SK-N-SH treated with all-trans-retinoic acid at 6 μM for 48 hours (cell line): ENCODE results near the gene TAOK3.

ENCODE experiments used
- ARNTL ChIP-seq: fragments of 450-650 bp; formaldehyde crosslinking; IDR thresholded peaks from 2 replicates; pipeline ENCODE4 v1.5.0; 2020; ENCODE audit warnings: low read depth, mild to moderate bottlenecking, moderate library complexity, borderline replicate concordance
- CSRNP3 ChIP-seq: fragments of 250-450 bp; sonication (Bioruptor Pico); IDR thresholded peaks from 2 replicates; pipeline ENCODE4 v1.5.1; 2021; ENCODE audit warnings: mild to moderate bottlenecking, moderate library complexity
- ISL1 ChIP-seq: fragments of 250-450 bp; sonication (Bioruptor Pico); IDR thresholded peaks from 2 replicates; pipeline ENCODE4 v2.1.2; 2022; ENCODE audit warnings: mild to moderate bottlenecking, moderate library complexity
- OSR1 ChIP-seq: fragments of 250-450 bp; sonication (Bioruptor Pico); IDR thresholded peaks from 2 replicates; pipeline ENCODE4 v1.8.0; 2022; ENCODE audit warnings: moderate library complexity, mild to moderate bottlenecking, inconsistent platforms
- RARB ChIP-seq: fragments of 250-450 bp; sonication (Bioruptor Pico); IDR thresholded peaks from 2 replicates; pipeline ENCODE4 v1.8.0; 2021; ENCODE audit warnings: mild to moderate bottlenecking, moderate library complexity
- SNAI2 ChIP-seq: fragments of 250-450 bp; sonication (Bioruptor Pico); IDR thresholded peaks from 2 replicates; pipeline ENCODE4 v1.5.0; 2020; ENCODE audit warnings: mild to moderate bottlenecking, moderate library complexity
- TOX ChIP-seq: fragments of 250-450 bp; sonication (Bioruptor Pico); IDR thresholded peaks from 2 replicates; pipeline ENCODE4 v1.8.0; 2021; ENCODE audit warnings: mild to moderate bottlenecking, moderate library complexity, borderline replicate concordance
- ZC3H10 ChIP-seq: fragments of 250-450 bp; sonication (Bioruptor Pico); IDR thresholded peaks from 2 replicates; pipeline ENCODE4 v1.5.1; 2021; ENCODE audit warnings: mild to moderate bottlenecking, moderate library complexity
- ZFP30 ChIP-seq: fragments of 450-650 bp; formaldehyde crosslinking; IDR thresholded peaks from 2 replicates; pipeline ENCODE4 v1.5.0; 2022; ENCODE audit warnings: mild to moderate bottlenecking, moderate library complexity

- no peak for TF ChIP-seq ISL1
- TF ChIP-seq OSR1, result no peak
- no peak for TF ChIP-seq ARNTL
- no peak for TF ChIP-seq ZFP30 (CRISPR knock-in tag)
- no peak for TF ChIP-seq CSRNP3 (CRISPR knock-in tag)
- no peak for TF ChIP-seq RARB (CRISPR knock-in tag)
- no peak for TF ChIP-seq SNAI2 (CRISPR knock-in tag)
- no peak for TF ChIP-seq ZC3H10 (CRISPR knock-in tag)
- no peak for TF ChIP-seq TOX (CRISPR knock-in tag)
Observed at GRCh38 chr12:118102609-118103008, 270.1 kb downstream of the TAOK3 start.
